Thyroid gland (tissue), 4 donors: ENCODE data around the gene GPS1. TPM values are rescaled to one million over a fixed set of nuclear protein-coding genes. Genes with fewer than 3 reads are reported as not detected.

Experiments used
- DNase-seq, 2 donors: peaks; one replicate each; pipeline ENCODE4 v3.0.0-alpha.2; 2019
- H3K27ac ChIP-seq, 3 donors: fragments of 200-600 bp; sonication (generic); 1 replicate in 2 of 3; 2 replicates in 1 of 3; pipeline ENCODE4 v1.5.1; 2016 to 2019; ENCODE audit warnings: mild to moderate bottlenecking in 1 of 3, moderate library complexity in 1 of 3
- H3K27me3 ChIP-seq: fragments of 200-600 bp; sonication (generic); one replicate; pipeline ENCODE4 v1.5.1; 2019
- H3K36me3 ChIP-seq, 2 donors: fragments of 200-600 bp; sonication (generic); one replicate each; pipeline ENCODE4 v1.5.1; 2016 to 2019
- H3K4me1 ChIP-seq, 2 donors: fragments of 200-600 bp; sonication (generic); one replicate each; pipeline ENCODE4 v1.5.1; 2017 to 2019
- H3K4me3 ChIP-seq, 3 donors: fragments of 200-600 bp; sonication (generic); replicated peaks in 1 of 3; 1 replicate in 2 of 3; 2 replicates in 1 of 3; pipeline ENCODE4 v1.5.1; 2016; ENCODE audit warnings: mild to moderate bottlenecking in 1 of 3
- H3K9me3 ChIP-seq: fragments of 200-600 bp; sonication (generic); one replicate; pipeline ENCODE4 v1.5.1; 2017
- POLR2A ChIP-seq, 2 donors: fragments of 450-650 bp; IDR thresholded peaks; one replicate each; pipeline ENCODE4 v1.6.1; 2017; ENCODE audit warnings: antibody characterized with exemption in 2 of 2, mild to moderate bottlenecking in 2 of 2, moderate library complexity in 1 of 2
- WGBS, 2 donors: methylation state at CpG; one replicate each; pipeline ENCODE4 v1.1.5; 2017; 5-methylcytosine and 5-hydroxymethylcytosine counted together
- intact Hi-C: fragments of 100-400 bp; cut with DNase I; formaldehyde crosslinking; loops from one replicate; pipeline ENCODE4 v1.15.1; 2023
- total RNA-seq, 4 donors: library from RNA; depleted of rRNA; stranded (reverse); fragments of >200 nt; gene quantifications; one replicate each; pipeline ENCODE4 v1.2.3, GENCODE V29; 2016
- TF ChIP-seq, protein P1 (sequence below), 6 experiments: fragments of 200-600 bp in 3 of 6; fragments of 450-650 bp in 3 of 6; sonication (generic) in 3 of 6; IDR thresholded peaks; one replicate each; pipeline ENCODE4 v1.5.1; 2016 to 2019; ENCODE audit warnings: antibody characterized with exemption in 6 of 6, mild to moderate bottlenecking in 2 of 6, inconsistent platforms in 1 of 6, moderate library complexity in 1 of 6

Gene GPS1
- total RNA-seq, 4 donors from 2014 or later = 80.1 to 164 (median 102) TPM

GRCh38 chr17:82077617-82078358, 26.1 kb downstream of the GPS1 start:
- Histone ChIP-seq H3K4me1 (no peaks in the 10 kb centered on the region), H3K27ac (no peak overlapping the region), H3K27me3 (no peaks in the 10 kb centered on the region), H3K36me3 (peaks cover 13 to 36% of the 10 kb centered on the region in 2 donors), H3K9me3 (no peaks in the 10 kb centered on the region), H3K4me3 (no peak overlapping the region)
- intact Hi-C loops = no loop called here
- WGBS, 2 donors = 71 to 85% methylated on average over 23 to 28 of the region's 28 CpGs
- no peak for TF ChIP-seq POLR2A (IDR thresholded peaks at IDR 0.05)
- no peak for DNase-seq

- H3K36me3 ChIP-seq = peaks cover 20 to 42% of the 10 kb centered on the region in 2 donors
- TF ChIP-seq, protein P1, sequence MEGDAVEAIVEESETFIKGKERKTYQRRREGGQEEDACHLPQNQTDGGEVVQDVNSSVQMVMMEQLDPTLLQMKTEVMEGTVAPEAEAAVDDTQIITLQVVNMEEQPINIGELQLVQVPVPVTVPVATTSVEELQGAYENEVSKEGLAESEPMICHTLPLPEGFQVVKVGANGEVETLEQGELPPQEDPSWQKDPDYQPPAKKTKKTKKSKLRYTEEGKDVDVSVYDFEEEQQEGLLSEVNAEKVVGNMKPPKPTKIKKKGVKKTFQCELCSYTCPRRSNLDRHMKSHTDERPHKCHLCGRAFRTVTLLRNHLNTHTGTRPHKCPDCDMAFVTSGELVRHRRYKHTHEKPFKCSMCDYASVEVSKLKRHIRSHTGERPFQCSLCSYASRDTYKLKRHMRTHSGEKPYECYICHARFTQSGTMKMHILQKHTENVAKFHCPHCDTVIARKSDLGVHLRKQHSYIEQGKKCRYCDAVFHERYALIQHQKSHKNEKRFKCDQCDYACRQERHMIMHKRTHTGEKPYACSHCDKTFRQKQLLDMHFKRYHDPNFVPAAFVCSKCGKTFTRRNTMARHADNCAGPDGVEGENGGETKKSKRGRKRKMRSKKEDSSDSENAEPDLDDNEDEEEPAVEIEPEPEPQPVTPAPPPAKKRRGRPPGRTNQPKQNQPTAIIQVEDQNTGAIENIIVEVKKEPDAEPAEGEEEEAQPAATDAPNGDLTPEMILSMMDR (IDR thresholded peaks at IDR 0.05) = no peak
- no peak for TF ChIP-seq POLR2A (IDR thresholded peaks at IDR 0.05)
- intact Hi-C loops = no loop called here
Measured at GRCh38 chr17:82078433-82078832, 26.7 kb downstream of the GPS1 start.

GRCh38 chr17:82079001-82079677, 27.4 kb downstream of the GPS1 start:
- H3K4me1 ChIP-seq = no peaks in the 10 kb centered on the region
- H3K9me3 ChIP-seq = no peaks in the 10 kb centered on the region
- peaks cover 27 to 49% of the 10 kb centered on the region in 2 donors for H3K36me3 ChIP-seq
- no peak for DNase-seq
- H3K4me3 ChIP-seq = no peak overlapping the region
- intact Hi-C loops = no loop called here
- H3K27me3 ChIP-seq = no peaks in the 10 kb centered on the region
- WGBS, 2 donors = 96% methylated on average over 29 to 35 of the region's 47 CpGs
- no peak overlapping the region for H3K27ac ChIP-seq
- no peak for TF ChIP-seq POLR2A (IDR thresholded peaks at IDR 0.05)
- TF ChIP-seq, protein P1 (IDR thresholded peaks at IDR 0.05) = no peak

More at GRCh38 chr17:82078433-82078832, 26.7 kb downstream of the GPS1 start:
- no peaks in the 10 kb centered on the region for H3K4me1 ChIP-seq
- no peak for DNase-seq
- no peaks in the 10 kb centered on the region for H3K27me3 ChIP-seq
- no peaks in the 10 kb centered on the region for H3K9me3 ChIP-seq
- H3K27ac ChIP-seq = no peak overlapping the region
- no peak overlapping the region for H3K4me3 ChIP-seq
- WGBS, 2 donors = 93 to 97% methylated on average over 10 to 11 of the region's 18 CpGs

DNA sequence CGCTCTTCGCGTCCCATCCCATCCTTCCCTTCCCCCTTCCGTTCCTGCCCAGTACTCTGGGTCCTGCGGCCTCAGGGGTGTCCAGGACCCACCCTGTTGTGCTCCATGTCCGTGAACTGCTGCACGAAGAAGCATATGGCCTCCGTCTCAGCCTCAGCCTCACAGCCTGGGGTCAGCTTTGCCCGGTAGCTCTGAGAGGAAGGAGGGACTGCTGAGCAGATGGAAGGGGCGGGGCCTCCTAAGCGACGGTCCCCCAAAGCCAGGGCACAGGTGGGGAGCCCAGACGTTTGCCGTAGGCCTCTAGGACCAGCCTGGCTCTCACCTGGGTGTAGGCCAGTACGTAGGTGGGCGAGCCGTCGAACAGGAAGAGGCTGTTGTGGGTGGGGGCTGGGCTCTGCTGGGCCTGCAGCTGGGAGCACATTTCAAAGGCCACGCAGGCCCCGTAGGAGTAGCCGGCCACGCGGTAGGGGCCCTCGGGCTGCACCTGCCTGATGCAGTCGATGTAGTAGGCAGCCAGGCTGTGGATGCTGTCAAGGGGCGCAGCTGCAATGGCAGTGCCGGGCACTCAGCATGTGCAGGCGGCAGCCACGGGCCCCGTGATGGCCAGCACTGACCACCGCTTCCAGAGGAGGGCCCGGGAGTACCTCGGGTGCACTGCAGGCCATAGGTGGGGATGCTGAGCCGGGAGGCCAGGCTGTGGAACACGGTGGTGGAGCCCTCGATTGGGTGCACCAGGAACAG, 28.5 kb downstream of the GPS1 start:
- no peak overlapping the region for H3K27ac ChIP-seq
- peaks cover 35 to 60% of the 10 kb centered on the region in 2 donors for H3K36me3 ChIP-seq
- intact Hi-C loops = no loop called here
- no peaks in the 10 kb centered on the region for H3K27me3 ChIP-seq
- no peaks in the 10 kb centered on the region for H3K4me1 ChIP-seq
- no peak overlapping the region for H3K4me3 ChIP-seq
- DNase-seq = no peak
- 88 to 93% methylated on average over 26 to 27 of the region's 36 CpGs for WGBS, 2 donors
- no peaks in the 10 kb centered on the region for H3K9me3 ChIP-seq
- TF ChIP-seq POLR2A (IDR thresholded peaks at IDR 0.05) = no peak

GRCh38 chr17:82080789-82081464, 29.2 kb downstream of the GPS1 start:
- no peak overlapping the region for H3K27ac ChIP-seq
- no peak for DNase-seq
- intact Hi-C loops = no loop called here
- no peaks in the 10 kb centered on the region for H3K9me3 ChIP-seq
- H3K27me3 ChIP-seq = no peaks in the 10 kb centered on the region
- H3K36me3 ChIP-seq = peaks cover 42 to 67% of the 10 kb centered on the region in 2 donors
- no peak for TF ChIP-seq POLR2A (IDR thresholded peaks at IDR 0.05)
- TF ChIP-seq, protein P1 (IDR thresholded peaks at IDR 0.05) = no peak
- no peak overlapping the region for H3K4me3 ChIP-seq
- no peaks in the 10 kb centered on the region for H3K4me1 ChIP-seq
- 95 to 99% methylated on average over 12 to 25 of the region's 44 CpGs for WGBS, 2 donors
